Cardiac fibroblast (primary cell): ENCODE measurements around the gene DEF6.

ENCODE experiments used
- DNase-seq, 2 donors: peaks; one replicate each; pipeline versions ENCODE4 v3.0.0 to v3.0.0-alpha.2; 2010; ENCODE audit warnings: low read depth in 2 of 2
- H3K4me3 ChIP-seq, 2 donors: replicated peaks in 1 of 2; 1 replicate in 1 of 2; 2 replicates in 1 of 2; pipeline ENCODE4 v1.5.1; 2011; ENCODE audit warnings: low read depth in 2 of 2, low read length in 2 of 2, mild to moderate bottlenecking in 2 of 2, moderate library complexity in 1 of 2
- TF ChIP-seq, protein P1 (sequence below): IDR thresholded peaks from one replicate; pipeline ENCODE4 v1.5.1; 2011; ENCODE audit warnings: low read depth, mild to moderate bottlenecking, low read length, inconsistent platforms

DEF6 gene

DNA sequence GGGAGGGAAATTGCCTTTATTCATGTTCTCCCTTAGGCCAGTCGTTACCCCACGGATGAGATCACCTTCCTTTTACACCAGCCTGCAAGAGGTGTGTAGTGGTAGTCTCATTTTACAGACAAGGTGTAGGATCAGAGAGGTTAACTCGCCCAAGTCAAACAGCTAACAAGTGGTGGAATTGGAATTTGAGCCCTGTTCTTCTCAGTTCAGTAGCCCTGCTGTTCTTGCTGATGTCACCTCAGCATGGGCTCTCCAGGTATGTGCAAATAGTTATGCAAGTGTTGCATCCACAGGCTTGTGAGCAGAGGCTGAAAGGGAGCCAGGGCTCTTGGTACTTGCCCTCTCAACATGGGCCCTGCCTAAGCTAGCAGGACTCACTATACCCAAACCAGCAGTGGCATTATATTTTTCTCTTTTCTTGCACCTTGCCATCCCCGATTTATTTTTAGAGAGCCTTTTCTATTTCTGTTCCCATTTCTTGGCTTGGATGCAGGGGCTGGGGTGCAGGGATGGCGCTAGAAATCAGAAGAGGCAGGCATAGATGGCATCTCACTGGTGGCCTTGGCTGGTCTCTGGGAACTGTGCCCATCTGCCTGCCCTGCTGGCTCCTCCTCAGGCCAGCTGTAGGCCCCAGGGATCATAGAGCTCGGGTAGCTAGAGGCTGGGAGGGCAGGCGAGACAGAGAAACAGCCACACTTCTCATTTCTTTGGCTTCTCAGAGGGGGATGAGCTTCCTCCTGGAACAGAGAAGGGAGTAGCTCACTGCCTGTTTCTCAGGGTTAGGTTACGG is 62.9 kb downstream of the DEF6 start:
- H3K4me3 ChIP-seq = no peak overlapping the region
- DNase-seq = peak; percentile 40 to 51
- TF ChIP-seq, protein P1, sequence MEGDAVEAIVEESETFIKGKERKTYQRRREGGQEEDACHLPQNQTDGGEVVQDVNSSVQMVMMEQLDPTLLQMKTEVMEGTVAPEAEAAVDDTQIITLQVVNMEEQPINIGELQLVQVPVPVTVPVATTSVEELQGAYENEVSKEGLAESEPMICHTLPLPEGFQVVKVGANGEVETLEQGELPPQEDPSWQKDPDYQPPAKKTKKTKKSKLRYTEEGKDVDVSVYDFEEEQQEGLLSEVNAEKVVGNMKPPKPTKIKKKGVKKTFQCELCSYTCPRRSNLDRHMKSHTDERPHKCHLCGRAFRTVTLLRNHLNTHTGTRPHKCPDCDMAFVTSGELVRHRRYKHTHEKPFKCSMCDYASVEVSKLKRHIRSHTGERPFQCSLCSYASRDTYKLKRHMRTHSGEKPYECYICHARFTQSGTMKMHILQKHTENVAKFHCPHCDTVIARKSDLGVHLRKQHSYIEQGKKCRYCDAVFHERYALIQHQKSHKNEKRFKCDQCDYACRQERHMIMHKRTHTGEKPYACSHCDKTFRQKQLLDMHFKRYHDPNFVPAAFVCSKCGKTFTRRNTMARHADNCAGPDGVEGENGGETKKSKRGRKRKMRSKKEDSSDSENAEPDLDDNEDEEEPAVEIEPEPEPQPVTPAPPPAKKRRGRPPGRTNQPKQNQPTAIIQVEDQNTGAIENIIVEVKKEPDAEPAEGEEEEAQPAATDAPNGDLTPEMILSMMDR = no peak

DNA sequence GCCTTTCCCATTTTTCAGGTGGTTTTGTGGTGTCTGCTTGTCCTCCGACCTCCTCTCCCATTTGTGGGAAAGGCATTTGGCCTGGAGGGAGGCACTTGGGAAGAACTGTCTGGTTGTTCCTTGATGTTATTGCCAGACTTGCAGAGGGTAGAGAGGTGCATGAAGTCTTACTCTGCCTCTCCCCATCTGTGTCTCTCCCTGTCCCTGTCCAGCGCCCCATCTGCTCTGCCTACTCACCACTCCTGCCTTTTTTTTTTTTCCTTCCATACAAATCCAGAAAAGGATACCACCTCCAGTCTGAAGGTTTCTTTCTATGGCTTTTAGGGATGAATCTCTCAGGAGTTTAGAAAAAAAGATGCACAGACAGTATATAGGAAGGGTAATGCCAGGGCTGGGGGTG is 64.6 kb downstream of the DEF6 start:
- TF ChIP-seq, protein P1 = no peak
- H3K4me3 ChIP-seq = no peak overlapping the region
- DNase-seq = no peak

DNA sequence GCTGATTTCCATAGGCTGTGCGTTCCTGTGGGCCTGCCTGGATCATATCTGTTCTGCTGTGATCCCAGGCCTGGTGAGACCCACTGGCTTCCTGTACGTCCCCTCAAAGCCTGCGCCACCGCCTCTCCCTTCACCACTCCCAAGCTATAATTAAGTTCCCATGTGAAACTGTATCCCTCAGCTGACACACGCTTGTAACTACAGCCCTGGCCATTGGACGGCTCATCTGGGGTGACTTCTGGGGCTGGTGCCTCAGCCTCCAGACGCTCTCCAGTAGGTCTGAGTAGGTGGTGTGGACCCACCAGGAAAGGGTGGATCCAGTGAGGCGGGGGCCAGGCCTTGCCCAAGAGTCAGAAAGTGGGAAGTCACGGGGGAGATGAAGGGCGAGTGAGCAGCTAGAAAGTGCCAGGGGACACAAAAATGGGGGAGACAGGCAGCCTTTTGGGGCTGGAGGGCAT is 65.7 kb downstream of the DEF6 start:
- H3K4me3 ChIP-seq = no peak overlapping the region
- DNase-seq = peak; percentile 67 to 68
- TF ChIP-seq, protein P1 = no peak

DNA sequence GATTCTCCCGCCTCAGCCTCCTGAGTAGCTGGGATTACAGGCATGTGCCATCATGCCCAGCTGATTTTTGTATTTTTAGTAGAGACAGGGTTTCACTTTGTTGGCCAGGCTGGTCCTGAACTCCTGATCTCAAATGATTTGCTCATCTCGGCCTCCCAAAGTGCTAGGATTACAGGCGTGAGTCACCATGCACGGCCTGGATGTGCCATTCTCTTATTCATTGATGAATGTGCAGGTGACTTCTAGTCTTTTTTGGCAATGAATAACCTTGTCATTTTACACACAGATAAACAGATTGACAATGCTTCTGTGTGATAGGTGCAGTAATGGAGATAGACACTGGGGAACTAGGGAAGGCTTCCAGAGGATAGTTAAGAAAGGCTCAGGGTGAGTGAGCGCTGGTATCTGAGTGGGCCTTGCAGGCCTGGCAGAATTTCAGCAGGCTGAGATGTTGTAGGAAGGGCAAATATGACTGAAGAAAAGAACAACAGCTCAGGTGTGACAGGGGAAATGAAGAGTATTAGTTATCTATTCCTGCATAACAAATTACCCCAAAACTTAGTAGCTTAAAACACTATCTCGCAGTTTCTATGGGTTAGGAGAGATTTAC is 68.1 kb downstream of the DEF6 start:
- TF ChIP-seq, protein P1 = no peak
- H3K4me3 ChIP-seq = no peak overlapping the region
- DNase-seq = peak in 1 of 2 donors; percentile 25

DNA sequence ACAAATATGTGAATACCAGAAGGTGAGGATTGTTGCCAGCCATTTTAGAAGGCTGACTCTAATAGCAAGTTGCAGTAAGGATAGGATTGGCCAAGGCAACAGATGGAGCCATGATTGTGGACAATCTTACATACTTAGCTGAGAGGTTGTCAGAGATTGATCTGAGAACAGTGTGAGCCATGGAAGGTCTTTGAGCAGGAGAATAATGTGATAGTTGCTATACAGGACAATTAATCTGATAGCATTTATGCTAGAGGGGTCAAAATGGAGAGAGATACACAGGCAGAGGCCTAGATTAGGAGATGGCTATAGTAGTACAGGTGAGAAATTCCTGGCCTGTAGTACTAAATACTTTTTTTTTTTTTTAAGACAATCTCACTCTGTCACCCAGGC is 68.6 kb downstream of the DEF6 start:
- TF ChIP-seq, protein P1 = no peak
- DNase-seq = no peak
- H3K4me3 ChIP-seq = no peak overlapping the region

DNA sequence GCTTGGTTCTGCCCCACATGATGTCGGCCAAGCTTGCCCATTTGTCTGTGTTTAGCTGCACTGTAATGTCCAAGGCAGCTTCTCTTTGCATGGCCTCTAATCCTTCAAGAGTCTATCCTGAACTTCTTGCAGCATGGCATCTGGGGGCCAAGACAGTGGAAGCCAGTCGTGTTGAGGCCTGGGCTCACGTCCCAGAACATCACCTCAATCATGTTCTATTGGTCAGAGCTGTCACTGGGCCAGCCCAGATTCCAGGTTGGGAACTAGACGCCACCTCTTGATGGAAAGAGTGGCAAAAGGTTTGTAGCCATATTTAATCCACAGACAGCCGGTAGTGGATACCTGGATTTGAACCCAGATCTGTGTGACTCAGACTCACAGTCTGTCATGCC is 70.0 kb downstream of the DEF6 start:
- TF ChIP-seq, protein P1 = no peak
- DNase-seq = no peak
- H3K4me3 ChIP-seq = no peak overlapping the region
